T-helper 2 cell treated with Interferon-gamma antibody and Interleukin-4, amounts not matched to agents 5 μg/mL and 100 μg/mL, for 36 hours (primary cell): Measurements from ENCODE around the gene PGM5.
"Not testable (repeated sequence)": the region's sequence is repeated elsewhere in the genome, so short reads cannot be mapped to it uniquely, and the experiment has no call there.

ENCODE experiments used
- DNase-seq: peaks from one replicate; pipeline ENCODE4 v3.0.0; 2021; ENCODE audit warnings: low spot score
- H3K27ac Mint-ChIP-seq: one replicate; pipeline ENCODE4 v1.8.0; 2021; ENCODE audit warnings: mild to moderate bottlenecking, mixed read lengths
- H3K27me3 Mint-ChIP-seq: one replicate; pipeline ENCODE4 v1.8.0; 2021; ENCODE audit warnings: low read depth, mixed read lengths
- H3K36me3 Mint-ChIP-seq: one replicate; pipeline ENCODE4 v1.8.0; 2021; ENCODE audit warnings: low read depth, mixed read lengths
- H3K4me1 Mint-ChIP-seq: one replicate; pipeline ENCODE4 v1.8.0; 2021; ENCODE audit warnings: low read depth, mixed read lengths
- H3K4me3 Mint-ChIP-seq: one replicate; pipeline ENCODE4 v1.8.0; 2022; ENCODE audit warnings: mild to moderate bottlenecking, moderate library complexity, mixed read lengths
- H3K9me3 Mint-ChIP-seq: one replicate; pipeline ENCODE4 v1.8.0; 2021; ENCODE audit warnings: mixed read lengths

The PGM5 gene

GRCh38 chr9:68404421-68405185 is 48.2 kb downstream of the PGM5 start:
- not testable (repeated sequence) for H3K27ac Mint-ChIP-seq, H3K36me3 Mint-ChIP-seq, H3K27me3 Mint-ChIP-seq, H3K9me3 Mint-ChIP-seq, DNase-seq, H3K4me1 Mint-ChIP-seq, H3K4me3 Mint-ChIP-seq

- not testable (repeated sequence) for DNase-seq, H3K4me1 Mint-ChIP-seq, H3K27me3 Mint-ChIP-seq, H3K36me3 Mint-ChIP-seq, H3K9me3 Mint-ChIP-seq, H3K27ac Mint-ChIP-seq, H3K4me3 Mint-ChIP-seq
Measured at GRCh38 chr9:68411865-68412264, 55.5 kb downstream of the PGM5 start.

- not testable (repeated sequence) for H3K4me3 Mint-ChIP-seq, H3K4me1 Mint-ChIP-seq, H3K27ac Mint-ChIP-seq, H3K9me3 Mint-ChIP-seq, H3K36me3 Mint-ChIP-seq, DNase-seq, H3K27me3 Mint-ChIP-seq
Measured at GRCh38 chr9:68412754-68413153, 56.3 kb downstream of the PGM5 start.

GRCh38 chr9:68415065-68415464 is 58.7 kb downstream of the PGM5 start:
- not testable (repeated sequence) for H3K9me3 Mint-ChIP-seq, H3K36me3 Mint-ChIP-seq, H3K4me1 Mint-ChIP-seq, H3K4me3 Mint-ChIP-seq, DNase-seq, H3K27me3 Mint-ChIP-seq, H3K27ac Mint-ChIP-seq

GRCh38 chr9:68416936-68417564 is 60.6 kb downstream of the PGM5 start:
- Mint-ChIP-seq H3K36me3 (no peaks in the 10 kb centered on the region), H3K4me3 (no peak overlapping the region), H3K9me3 (no peaks in the 10 kb centered on the region), H3K27me3 (peaks cover 8% of the 10 kb centered on the region), H3K27ac (no peak overlapping the region), H3K4me1 (no peaks in the 10 kb centered on the region)
- no peak for DNase-seq

- no peaks in the 10 kb centered on the region for H3K9me3 Mint-ChIP-seq
Measured at GRCh38 chr9:68417762-68418161, 61.4 kb downstream of the PGM5 start.

GRCh38 chr9:68418259-68418845 is 61.9 kb downstream of the PGM5 start:
- Mint-ChIP-seq H3K4me1 (no peaks in the 10 kb centered on the region), H3K27me3 (peaks cover 8% of the 10 kb centered on the region), H3K27ac (no peak overlapping the region), H3K4me3 (no peak overlapping the region), H3K36me3 (no peaks in the 10 kb centered on the region), H3K9me3 (no peaks in the 10 kb centered on the region)
- no peak for DNase-seq

More at GRCh38 chr9:68417762-68418161, 61.4 kb downstream of the PGM5 start:
- H3K36me3 Mint-ChIP-seq: no peaks in the 10 kb centered on the region
- DNase-seq: no peak
- H3K27me3 Mint-ChIP-seq: peaks cover 8% of the 10 kb centered on the region
- no peak overlapping the region for H3K4me3 Mint-ChIP-seq
- H3K4me1 Mint-ChIP-seq: no peaks in the 10 kb centered on the region
- no peak overlapping the region for H3K27ac Mint-ChIP-seq

GRCh38 chr9:68419901-68420300 is 63.5 kb downstream of the PGM5 start:
- Mint-ChIP-seq H3K4me3 (no peak overlapping the region), H3K27me3 (peaks cover 11% of the 10 kb centered on the region), H3K27ac (no peak overlapping the region), H3K9me3 (no peaks in the 10 kb centered on the region), H3K36me3 (no peaks in the 10 kb centered on the region), H3K4me1 (no peaks in the 10 kb centered on the region)
- DNase-seq: no peak

- no peaks in the 10 kb centered on the region for H3K36me3 Mint-ChIP-seq
- no peak overlapping the region for H3K27ac Mint-ChIP-seq
- peaks cover 5% of the 10 kb centered on the region for H3K27me3 Mint-ChIP-seq
- H3K4me3 Mint-ChIP-seq: no peak overlapping the region
- H3K9me3 Mint-ChIP-seq: no peaks in the 10 kb centered on the region
- DNase-seq: no peak
- no peaks in the 10 kb centered on the region for H3K4me1 Mint-ChIP-seq
Measured at GRCh38 chr9:68426755-68427154, 70.3 kb downstream of the PGM5 start.

GRCh38 chr9:68427216-68427977 is 71.0 kb downstream of the PGM5 start:
- no peaks in the 10 kb centered on the region for H3K9me3 Mint-ChIP-seq
- H3K36me3 Mint-ChIP-seq: no peaks in the 10 kb centered on the region
- no peak overlapping the region for H3K27ac Mint-ChIP-seq
- no peaks in the 10 kb centered on the region for H3K4me1 Mint-ChIP-seq
- H3K4me3 Mint-ChIP-seq: no peak overlapping the region
- peaks cover 5% of the 10 kb centered on the region for H3K27me3 Mint-ChIP-seq
- DNase-seq: no peak

- no peak overlapping the region for H3K27ac Mint-ChIP-seq
- H3K4me3 Mint-ChIP-seq: no peak overlapping the region
- no peaks in the 10 kb centered on the region for H3K36me3 Mint-ChIP-seq
- H3K27me3 Mint-ChIP-seq: peaks cover 5% of the 10 kb centered on the region
- no peaks in the 10 kb centered on the region for H3K4me1 Mint-ChIP-seq
- no peak for DNase-seq
- H3K9me3 Mint-ChIP-seq: no peaks in the 10 kb centered on the region
Measured at GRCh38 chr9:68428481-68428880, 72.1 kb downstream of the PGM5 start.

GRCh38 chr9:68429631-68430030 is 73.2 kb downstream of the PGM5 start:
- no peaks in the 10 kb centered on the region for H3K36me3 Mint-ChIP-seq
- peaks cover 3% of the 10 kb centered on the region for H3K27me3 Mint-ChIP-seq
- no peaks in the 10 kb centered on the region for H3K9me3 Mint-ChIP-seq
- no peak overlapping the region for H3K27ac Mint-ChIP-seq
- H3K4me1 Mint-ChIP-seq: no peaks in the 10 kb centered on the region
- no peak overlapping the region for H3K4me3 Mint-ChIP-seq
- DNase-seq: no peak

- H3K4me3 Mint-ChIP-seq: no peak overlapping the region
- H3K9me3 Mint-ChIP-seq: no peaks in the 10 kb centered on the region
- H3K27me3 Mint-ChIP-seq: peaks cover 3% of the 10 kb centered on the region
- H3K36me3 Mint-ChIP-seq: no peaks in the 10 kb centered on the region
- no peak overlapping the region for H3K27ac Mint-ChIP-seq
- H3K4me1 Mint-ChIP-seq: no peaks in the 10 kb centered on the region
- DNase-seq: no peak
Measured at GRCh38 chr9:68431307-68431706, 74.9 kb downstream of the PGM5 start.

GRCh38 chr9:68433531-68434110 is 77.2 kb downstream of the PGM5 start:
- peaks cover under 1% of the 10 kb centered on the region for H3K27me3 Mint-ChIP-seq
- no peak overlapping the region for H3K27ac Mint-ChIP-seq
- no peak overlapping the region for H3K4me3 Mint-ChIP-seq
- H3K4me1 Mint-ChIP-seq: no peaks in the 10 kb centered on the region
- no peaks in the 10 kb centered on the region for H3K36me3 Mint-ChIP-seq
- no peak for DNase-seq
- H3K9me3 Mint-ChIP-seq: no peaks in the 10 kb centered on the region
